Measurements from ENCODE around the gene ARHGAP18.

Gene ARHGAP18

DNA sequence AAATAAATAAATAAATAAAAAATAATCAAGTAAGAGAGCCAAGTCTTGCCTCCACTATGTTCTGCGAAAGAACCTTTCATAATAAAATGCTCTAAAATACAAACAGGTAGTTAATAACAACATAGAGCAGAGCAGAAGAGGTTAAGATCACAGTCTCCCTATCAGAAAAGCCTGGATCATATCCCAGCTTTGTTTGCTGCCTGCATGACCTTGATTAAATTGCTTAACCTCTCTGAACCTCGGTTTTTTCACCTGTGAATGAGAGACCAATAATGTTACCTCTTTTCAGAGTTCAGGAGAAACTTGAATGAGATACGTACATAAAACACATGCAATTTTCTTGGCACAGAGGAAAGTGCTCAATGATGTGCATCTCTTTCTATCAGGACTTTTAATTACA is 44.4 kb downstream of the ARHGAP18 start:
- DNase-seq = no peak

DNA sequence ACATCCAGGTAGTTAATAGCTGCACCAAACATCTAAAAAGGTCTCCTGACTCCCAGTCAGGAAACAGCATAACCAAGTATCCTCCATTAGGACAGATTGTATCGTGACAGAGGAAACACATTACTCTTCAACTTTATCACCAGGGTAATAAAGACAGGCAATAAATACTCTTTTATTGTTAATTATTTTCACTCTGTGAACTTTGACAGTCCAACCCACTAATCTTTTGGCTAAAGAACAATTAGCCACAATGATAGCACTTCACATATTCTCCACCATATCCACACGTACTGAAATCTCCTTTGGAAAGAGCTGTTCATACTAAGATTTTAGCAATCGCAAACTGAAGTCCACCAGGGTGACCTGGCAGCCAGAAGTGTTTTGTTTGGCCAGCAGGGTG is 46.4 kb downstream of the ARHGAP18 start:
- DNase-seq = no peak

DNA sequence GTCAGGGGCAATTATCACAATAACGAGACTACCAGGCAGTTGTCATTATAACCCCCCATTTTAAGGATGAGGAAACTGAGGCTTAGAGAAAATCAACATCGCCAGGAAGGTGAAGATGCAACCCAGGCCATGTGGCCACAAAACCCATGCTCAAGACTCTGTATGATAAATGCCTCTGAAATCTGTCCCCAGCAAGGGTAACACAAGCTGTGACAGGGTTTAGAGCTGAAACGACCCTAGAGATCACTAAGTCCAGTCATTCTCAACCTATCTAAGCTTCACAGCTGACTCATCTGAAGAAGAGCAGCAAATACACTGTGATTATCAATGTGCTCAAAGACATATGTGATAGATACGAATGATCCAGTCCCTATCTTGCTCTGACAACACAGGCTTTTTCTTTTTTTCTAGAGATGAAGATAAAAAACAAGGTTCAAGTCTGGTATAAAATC is 47.0 kb downstream of the ARHGAP18 start:
- DNase-seq = no peak

DNA sequence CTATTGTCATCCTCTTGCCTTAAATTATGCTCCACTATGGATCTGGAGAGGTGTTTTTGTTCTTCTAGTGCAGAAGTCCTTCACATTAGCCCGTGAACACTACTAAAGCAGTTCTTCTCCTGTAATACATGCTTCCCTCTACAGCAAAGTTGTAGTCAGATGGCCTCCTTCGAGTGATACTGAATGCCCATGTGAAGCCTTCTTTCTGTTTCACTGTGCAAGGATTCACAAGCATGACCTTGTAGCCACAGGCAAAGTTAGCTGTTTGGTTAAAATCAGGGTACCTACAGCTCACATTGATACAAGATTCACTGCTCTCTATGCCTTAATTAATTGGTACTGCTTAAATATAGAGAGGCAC is 47.6 kb downstream of the ARHGAP18 start:
- DNase-seq = no peak

DNA sequence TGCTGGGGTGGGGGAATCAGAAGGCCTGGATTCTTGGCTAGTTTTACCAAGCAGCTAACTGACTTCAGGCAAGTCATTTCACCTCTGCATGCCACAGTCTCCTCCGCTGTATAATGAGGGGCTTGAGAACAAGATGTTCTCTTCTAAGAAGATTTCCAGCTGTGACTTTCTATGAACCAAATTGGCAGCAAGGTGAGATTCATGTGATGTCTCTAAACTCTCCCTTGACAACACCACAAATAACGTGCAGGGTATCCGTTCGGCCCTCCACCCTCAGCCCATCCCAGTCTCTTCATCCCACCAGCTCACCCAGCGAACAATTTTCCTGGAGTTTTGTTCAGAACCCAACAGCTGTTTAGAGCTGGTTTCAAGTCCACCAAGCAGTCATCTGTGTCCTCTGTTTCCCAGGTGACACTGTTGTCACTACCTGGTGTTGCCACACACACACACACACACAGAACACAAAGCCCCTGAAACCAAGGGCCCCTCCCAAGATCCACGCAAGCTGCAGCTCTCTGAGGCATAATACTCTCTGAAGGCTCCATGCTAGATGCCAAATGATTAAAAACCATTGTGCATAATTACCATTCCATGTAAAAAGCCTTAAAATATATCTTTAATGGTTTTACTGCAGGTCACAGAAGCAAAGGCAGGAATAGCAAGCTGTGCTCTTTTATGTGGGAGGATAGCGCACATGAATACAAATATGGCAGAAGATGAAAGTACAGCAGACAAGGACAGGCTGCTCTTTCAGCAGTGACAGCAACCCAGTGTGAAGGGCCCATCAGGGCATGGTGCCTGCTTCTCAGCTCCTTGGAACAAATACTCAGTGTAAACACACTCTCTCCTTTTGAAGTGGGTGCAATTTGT is 48.2 kb downstream of the ARHGAP18 start:
- DNase-seq = no peak

DNA sequence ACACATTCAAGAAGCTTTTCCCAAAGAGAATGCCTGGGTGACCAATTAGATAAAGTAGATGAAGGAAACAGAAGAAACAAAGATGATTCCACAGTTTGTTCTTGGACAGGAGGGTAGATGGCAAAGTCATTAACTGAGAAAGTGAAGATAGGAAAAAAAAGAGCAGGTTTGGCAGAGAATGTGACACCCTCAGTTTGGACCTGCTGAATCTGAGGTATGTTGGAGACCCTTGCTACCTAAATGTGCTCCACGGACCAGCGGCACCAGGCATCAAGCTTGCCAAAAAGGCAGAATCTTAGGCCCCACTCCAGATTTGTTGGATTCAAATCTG is 49.7 kb downstream of the ARHGAP18 start:
- DNase-seq = no peak

DNA sequence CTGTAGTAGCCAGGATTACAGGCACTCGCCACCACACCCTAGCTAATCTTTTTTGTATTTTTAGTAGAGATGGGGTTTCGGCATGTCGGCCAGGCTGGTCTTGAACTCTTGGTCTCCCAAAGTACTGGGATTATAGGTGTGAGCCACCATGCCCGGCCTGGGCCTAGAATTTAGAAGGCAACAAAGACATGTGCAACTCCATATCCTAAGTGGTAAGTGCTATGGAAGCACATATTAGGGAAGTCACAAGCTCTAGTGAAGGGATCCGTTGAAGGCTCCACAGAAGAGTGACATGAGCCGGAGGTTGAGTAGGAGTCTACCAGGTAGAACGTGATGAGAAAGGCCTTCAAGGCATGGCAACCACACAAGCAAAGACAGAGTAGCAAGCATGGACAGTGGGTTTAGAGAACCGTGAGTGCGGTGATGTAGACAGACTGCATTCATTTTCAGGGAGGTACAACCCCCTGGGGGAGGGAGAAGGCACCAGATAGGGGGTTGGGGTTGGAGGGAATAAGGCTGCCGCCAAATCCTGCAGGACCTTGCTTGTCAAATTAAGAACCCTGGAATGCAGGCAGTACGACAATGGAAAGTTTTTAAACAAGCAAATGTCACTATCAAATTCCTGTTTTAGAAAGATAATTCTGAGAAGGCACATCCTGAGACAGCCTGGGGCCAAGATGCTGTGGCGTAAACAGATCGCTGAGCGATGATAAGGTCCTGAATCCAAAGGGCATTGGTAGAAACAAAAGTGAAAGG is 50.2 kb downstream of the ARHGAP18 start:
- no peak for DNase-seq

DNA sequence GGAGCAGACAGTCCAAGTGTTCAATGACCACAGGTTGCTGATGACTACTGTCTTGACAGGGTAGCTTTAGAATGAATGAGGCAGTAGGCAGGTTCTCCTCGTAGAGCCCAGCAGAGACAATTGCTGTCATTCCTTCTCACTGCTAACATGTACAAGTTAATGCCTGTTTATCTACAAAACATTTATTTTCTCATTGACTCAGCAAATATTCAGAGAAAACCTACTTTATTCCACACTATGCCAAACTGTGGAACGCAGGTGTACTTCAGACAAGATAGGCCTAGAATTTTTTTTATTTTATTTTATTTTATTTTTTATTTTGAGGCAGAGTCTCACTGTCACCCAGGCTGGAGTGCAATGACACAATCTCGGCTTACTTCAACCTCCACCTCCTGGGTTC is 50.8 kb downstream of the ARHGAP18 start:
- no peak for DNase-seq

DNA sequence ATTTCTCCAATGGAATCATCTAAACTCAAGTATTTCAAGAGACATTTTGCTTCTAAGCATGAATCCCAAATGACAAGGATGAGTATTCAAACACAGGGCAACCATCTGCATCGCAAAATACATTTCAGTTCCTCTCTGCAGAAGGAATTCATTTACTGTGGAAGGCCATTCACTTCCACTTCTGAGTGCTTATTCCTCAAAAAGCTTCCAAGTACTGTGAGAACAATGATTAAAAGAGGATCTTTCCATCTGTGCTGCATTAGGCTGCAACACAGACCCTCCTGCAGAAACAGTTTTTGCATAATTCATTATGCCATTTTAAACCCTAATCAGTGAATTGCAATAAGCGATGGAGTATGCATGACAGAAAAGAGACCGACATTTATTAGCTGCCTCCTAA is 52.5 kb downstream of the ARHGAP18 start:
- no peak for DNase-seq

DNA sequence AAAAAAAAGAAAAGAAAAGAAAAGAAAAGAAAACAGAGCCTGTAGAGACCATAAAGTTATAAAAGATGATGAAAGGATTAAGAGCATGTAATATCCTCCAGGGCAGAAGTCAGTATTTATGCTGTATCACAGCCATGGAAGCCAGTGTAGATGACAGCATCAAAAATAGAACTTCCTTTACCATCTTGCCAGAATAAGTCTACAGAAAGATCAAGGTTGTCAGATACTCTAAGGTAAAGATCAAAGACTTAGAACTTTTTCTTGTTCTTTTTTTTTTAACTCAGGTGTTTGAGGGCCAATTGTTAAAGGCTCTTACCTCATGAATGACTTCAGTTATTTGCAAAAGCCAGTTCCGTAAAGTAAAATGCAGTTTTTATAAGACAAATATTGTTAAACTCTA is 54.6 kb downstream of the ARHGAP18 start:
- no peak for DNase-seq

DNA sequence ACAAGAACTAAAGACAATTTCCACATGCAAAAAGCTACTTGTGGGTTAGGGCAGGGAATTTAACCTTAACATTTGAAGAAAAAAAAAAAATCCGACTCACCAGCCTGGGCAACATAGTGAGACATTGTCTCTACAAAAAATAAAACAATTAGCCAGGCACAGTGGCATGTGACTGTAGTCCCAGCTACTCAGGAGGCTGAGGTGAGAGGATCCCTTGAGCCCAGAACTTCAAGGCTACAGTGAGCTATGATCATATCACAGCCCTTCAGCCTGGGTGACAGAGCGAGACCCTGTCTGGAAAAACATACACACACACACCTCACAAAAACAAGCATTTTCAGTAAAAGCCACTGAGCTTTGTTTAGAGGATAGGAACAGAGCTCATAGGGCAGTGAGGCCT is 56.2 kb downstream of the ARHGAP18 start:
- no peak for DNase-seq

DNA sequence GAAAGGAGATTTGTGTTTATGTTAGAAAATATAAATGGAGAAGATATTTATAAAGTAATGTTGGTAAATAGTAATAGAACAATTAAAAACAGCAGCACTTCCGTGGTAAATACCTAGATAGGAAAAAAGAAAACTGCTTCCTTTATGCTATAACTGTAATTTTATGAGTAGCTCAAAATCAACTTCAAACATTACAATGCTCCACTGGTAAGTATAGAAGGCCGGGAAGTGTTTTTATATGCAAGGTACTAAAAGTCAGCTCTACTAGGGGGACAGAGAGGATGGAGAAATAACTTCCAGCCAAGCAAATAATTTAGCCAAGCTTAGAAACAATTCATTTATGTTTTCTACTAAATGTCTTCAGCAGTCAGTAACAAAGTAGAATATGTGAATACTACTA is 56.7 kb downstream of the ARHGAP18 start:
- DNase-seq = no peak

DNA sequence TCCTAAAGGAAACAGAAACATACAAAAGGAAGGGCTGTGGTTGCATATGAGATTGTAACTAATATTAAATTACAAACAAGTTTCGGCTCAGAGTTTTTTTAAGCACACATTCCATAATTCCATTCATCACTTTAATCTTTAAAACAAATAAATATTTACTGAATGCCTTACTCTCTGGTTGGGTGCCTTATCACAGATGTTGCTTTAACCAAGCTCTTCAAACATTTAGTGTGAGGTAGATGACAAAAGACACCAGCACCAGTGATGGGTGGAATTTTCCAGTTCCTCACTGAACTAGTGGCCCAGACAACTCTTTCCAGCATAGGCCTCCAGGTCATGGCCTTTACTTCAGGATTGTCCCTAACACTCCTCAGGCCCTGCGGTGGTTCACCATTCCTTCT is 58.7 kb downstream of the ARHGAP18 start:
- no peak for DNase-seq

DNA sequence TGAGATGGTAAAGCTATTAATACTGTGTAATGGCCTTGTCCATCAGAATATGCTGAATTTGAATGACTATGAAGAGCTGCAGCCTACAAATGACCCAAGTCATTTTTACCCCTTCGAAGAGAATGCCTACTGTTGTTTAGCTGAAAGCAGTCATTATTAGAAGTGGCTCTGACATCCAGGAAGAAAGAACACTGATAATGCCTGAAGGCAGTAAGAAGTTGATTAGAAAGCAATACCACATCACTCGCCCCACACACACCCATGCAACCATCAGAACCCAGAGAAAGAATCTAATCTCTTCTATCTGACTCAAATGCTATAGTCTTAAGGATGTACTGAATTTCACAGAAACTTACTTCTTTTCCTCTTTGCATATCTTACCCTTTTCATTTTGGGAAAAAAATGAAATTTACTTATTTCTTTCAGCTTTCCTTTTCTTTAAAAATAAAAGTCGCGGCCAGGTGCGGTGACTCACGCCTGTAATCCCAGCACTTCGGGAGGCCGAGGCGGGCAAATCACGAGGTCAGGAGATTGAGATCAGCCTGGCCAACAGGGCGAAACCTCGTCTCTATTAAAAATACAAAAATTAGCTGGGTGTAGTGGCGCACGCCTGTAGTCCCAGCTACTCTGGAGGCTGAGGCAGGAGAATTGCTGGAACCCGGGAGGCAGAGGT is 61.0 kb downstream of the ARHGAP18 start:
- no peak for DNase-seq

DNA sequence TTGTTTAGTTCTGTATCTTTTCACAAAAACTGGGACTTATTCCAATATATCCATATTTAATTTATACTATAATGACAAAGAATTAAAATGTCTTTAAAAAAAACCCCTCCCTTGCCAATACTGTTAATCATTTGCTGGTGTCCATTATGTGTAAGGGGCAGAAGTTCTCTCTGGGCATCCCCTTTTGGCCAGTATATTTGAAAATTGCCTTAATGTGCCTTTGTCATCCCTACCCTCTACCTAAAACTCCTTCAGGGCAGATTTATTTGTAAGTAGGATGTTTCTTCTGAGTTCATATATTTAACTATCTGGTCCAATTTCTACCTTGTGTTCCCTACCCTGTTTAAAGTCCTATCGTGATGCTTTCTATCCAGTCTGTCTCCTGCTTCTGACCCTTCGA is 62.9 kb downstream of the ARHGAP18 start:
- no peak for DNase-seq

DNA sequence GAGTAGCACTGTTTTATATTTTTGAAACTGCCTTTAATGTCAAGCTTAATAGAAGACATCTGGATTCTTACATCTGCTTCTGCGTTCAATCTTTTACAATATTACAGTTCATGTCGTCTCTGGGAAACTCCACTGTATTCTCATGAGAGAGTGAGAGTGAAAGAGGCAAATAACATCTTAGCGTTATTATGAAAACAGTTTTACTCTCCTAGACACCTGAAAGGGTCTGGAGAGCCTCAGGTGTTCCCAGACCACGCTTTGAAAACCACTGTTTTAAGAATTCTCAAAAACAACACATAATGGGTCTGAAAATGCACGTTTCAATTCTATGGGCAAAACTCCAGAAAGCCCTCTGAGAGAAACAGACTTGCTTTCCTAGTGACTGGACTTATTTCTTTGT is 63.3 kb downstream of the ARHGAP18 start:
- DNase-seq = no peak

DNA sequence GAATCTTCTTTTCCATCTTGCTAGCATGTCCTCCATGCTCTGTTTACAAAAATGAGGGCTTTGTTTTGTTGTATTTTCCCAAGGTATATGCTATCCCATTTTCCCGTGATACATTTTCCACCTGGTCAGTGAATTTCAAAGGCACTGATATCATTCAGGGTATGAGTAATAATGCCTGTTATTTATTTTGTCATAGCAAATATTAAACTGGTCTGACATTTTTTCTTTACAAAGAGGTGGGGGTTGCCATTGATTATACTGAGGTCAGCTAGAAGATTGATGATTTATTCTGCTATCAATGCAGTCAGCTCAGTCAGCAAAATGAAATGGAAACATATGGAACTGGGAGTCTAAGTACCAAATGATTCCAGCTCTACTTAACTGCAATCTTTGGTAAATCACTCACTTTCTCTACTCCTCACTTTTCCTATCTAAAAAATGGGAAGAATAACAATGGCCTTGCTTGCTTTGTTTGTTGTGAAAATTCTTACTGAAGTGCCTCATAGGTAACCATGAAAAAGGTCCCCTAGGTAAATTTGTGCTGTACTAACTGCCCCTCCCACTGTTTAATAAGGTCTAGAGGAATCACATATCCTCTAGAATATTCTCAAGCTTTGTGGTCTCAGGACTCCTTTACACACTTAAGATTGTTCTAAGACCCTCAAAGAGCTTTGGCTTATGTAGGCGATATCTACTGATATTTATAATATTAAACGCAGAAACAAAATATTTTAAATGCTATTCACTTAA is 64.0 kb downstream of the ARHGAP18 start:
- DNase-seq = no peak

DNA sequence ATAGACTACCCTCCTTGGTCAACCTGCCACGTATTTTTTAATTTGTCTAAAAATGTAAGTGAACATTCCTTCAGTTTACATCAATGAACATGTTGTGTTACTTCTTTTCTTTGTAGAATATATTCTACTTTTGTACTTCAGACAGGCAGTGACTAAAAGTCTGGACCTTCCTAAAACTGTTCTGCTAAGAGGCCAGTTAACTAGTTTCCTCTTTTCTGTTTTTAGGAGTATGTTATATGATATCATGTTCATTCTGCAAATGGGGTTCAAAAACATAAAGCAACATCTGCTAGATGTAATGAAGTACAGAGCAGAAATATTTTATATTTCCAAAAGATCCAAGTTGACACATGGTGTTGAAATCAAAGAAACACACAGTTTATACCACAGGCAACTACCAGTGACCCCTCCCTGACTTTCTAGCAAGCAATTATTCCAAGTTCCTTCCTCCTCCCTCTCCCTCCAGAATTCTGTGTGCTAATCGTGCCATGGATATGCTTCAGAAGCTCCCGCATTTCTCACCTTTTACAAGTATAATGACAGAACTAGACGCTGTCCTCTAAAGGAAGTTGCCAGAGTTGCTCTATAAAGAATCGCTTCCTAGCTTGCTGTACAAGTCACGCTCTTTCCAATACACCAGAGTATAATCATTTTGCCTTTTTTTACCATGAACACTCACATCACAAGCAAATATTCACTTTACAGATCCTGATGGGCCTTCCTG is 64.7 kb downstream of the ARHGAP18 start:
- DNase-seq = no peak

DNA sequence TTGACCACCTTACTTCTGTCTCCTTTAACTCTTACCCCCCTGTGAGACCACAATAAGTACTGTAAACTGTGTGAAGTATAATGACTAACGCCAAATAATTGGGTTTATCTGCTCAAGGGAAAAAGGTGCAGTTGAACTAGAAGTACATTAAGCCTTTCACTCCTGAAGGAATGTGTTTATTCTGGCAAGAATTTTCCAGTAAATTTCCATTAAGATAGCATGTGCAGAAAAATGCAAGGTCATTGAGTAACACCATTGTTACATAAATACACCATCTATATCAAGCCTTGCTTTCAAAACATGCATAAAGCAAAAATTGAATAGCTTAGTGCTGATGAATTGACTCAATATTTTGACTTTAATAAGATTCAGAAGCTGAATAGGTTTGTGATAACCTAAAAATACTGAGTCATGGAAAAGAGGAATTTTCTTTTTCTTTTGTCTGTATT is 65.4 kb downstream of the ARHGAP18 start:
- DNase-seq = no peak

DNA sequence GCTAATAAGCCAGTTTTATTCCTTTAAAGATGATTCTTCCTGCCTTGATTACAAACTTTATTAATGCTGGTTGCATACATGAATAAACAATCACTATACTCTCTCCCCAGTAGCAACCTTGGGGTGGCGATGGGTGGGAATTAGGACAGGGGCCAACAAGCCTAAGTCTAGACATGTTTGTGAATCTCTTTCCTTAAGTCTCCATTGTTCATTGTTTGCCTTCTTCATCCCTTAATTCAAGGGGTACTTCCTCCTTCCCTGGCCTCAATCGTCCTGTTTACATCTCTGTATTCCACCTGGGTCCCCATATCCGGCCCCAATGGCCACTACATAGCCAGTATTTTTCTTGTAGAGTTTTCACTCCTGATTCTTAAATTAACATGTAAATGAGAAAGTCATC is 66.0 kb downstream of the ARHGAP18 start:
- no peak for DNase-seq

DNA sequence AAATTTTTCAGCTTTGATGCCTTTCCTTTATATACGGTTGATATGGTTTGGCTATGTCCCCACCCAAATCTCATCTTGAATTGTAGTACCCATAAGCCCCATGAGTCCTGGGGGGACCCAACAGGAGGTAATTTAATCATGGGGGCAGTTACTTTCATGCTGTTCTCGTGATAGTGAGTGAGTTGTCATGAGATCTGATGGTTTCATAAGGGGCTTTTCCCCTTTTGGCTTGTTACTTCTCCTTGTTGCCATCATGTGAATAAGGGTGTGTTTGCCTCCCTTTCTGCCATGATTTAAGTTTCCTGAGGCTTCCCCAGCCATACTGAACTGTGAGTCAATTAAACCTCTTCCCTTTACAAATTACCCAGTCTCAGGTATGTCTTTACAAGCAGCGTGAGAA is 66.8 kb downstream of the ARHGAP18 start:
- no peak for DNase-seq

DNA sequence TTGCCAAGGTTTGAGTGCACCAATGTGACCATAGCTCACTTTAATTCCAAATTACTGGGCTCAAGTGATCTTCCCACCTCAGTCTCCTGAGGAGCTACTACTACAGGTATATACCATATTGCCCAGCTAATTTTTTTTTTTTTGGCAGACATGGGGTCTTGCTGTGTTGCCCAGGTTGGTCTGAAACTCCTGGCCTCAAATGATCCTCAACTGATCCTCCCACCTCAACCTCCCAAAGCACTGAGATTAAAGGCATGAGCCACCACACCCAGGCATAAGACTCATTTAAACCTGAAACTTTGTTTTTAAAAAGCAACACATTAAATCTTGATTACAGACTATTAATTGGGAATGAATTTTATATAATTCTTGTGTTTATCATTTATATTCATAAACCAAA is 67.7 kb downstream of the ARHGAP18 start:
- no peak for DNase-seq

All from right hindlimb (tissue), 1 donor.